Uterus (tissue), 4 donors: ENCODE measurements around the gene TDP1. TPM values are rescaled to one million over a fixed set of nuclear protein-coding genes. Genes with fewer than 3 reads are reported as not detected.

ENCODE experiments used
- DNase-seq, 2 donors: peaks; one replicate each; pipeline ENCODE4 v3.0.0-alpha.2; 2019 to 2020
- H3K27ac ChIP-seq, 2 donors: fragments of 200-600 bp; sonication (generic); 1 replicate in 1 of 2; 2 replicates in 1 of 2; pipeline ENCODE4 v1.5.1; 2016 to 2018
- H3K27me3 ChIP-seq, 2 donors: fragments of 200-600 bp; sonication (generic); one replicate each; pipeline ENCODE4 v1.5.1; 2018 to 2019; ENCODE audit warnings: control low read depth in 1 of 2
- H3K36me3 ChIP-seq, 2 donors: fragments of 200-600 bp; sonication (generic); one replicate each; pipeline ENCODE4 v1.5.1; 2019; ENCODE audit warnings: control low read depth in 1 of 2
- H3K4me1 ChIP-seq, 2 donors: fragments of 200-600 bp; sonication (generic); one replicate each; pipeline ENCODE4 v1.5.1; 2018 to 2019; ENCODE audit warnings: control low read depth in 1 of 2
- H3K4me3 ChIP-seq, 2 donors: fragments of 200-600 bp; sonication (generic); 1 replicate in 1 of 2; 2 replicates in 1 of 2; pipeline ENCODE4 v1.5.1; 2018 to 2019; ENCODE audit warnings: mild to moderate bottlenecking in 1 of 2
- H3K9me3 ChIP-seq, 2 donors: fragments of 200-600 bp; sonication (generic); one replicate each; pipeline ENCODE4 v1.5.1; 2019; ENCODE audit warnings: control low read depth in 1 of 2
- POLR2A ChIP-seq, 2 donors: fragments of 450-650 bp; IDR thresholded peaks; one replicate each; pipeline ENCODE4 v1.6.1; 2016; ENCODE audit warnings: antibody characterized with exemption in 2 of 2, mild to moderate bottlenecking in 1 of 2, moderate library complexity in 1 of 2
- intact Hi-C: fragments of 100-400 bp; cut with DNase I; formaldehyde crosslinking; loops from one replicate; pipeline ENCODE4 v1.15.1; 2023; ENCODE audit warnings: low total_unique reads
- total RNA-seq, 4 donors: library from RNA; depleted of rRNA in 3 of 4; stranded (reverse); fragments of >200 nt in 3 of 4; gene quantifications; one replicate each; pipeline versions ENCODE4 v1.1.0 to v1.2.4, GENCODE V29; 2014 to 2023
- TF ChIP-seq, protein P1 (sequence below), 4 experiments: fragments of 200-600 bp in 2 of 4; fragments of 450-650 bp in 2 of 4; sonication (generic) in 2 of 4; IDR thresholded peaks; one replicate each; pipeline ENCODE4 v1.5.1; 2016 to 2019; ENCODE audit warnings: antibody characterized with exemption in 4 of 4, mild to moderate bottlenecking in 2 of 4, moderate library complexity in 1 of 4
- donor health status: DM: yes; HTN: yes; CAD: no.

The TDP1 gene
- total RNA-seq, 4 donors from 2014 or later: 1.3 to 30.8 (median 9.8) TPM

DNA sequence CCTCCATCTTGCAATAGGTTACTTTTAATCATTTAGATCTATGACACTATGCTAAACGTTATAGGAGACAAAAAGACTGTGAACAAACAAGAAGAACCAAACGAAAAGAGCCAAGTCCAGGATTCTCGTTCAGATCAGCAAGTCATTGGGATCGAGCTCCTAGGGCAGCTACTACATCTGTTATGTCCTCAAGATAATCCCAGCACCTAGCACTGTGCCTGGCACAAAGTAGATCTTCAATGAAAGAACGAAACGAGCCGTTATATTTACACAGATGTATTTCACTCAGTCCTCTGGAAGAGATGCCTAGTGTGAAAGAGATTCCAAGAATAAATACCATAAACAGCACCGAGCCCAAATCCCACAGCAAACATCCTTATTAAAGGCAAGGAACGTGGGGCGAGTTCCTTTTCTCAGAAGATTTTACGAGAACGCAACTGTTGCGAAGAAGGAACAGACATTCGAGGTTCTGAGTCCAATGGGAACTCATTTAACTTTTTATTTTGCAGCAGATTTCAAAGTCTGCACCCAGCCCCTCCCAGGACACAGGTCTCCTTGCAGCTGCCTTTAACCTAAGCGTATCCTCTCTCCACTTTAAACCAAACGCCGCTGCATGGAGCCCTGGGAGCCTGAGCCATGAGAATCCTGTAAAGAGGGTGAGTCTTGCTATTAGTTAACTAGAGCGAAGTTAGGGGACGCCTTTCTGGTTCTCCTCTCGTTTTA, 544 bp upstream of the TDP1 start:
- Histone ChIP-seq H3K36me3 (no peaks in the 10 kb centered on the region), H3K4me3 (peak overlapping the region; percentile 58 to 67), H3K4me1 (peaks cover 0 to 9% of the 10 kb centered on the region in 2 donors), H3K9me3 (no peaks in the 10 kb centered on the region), H3K27me3 (no peaks in the 10 kb centered on the region), H3K27ac (peak overlapping the region; percentile 82 to 90)
- no peak for TF ChIP-seq POLR2A (IDR thresholded peaks at IDR 0.05)
- TF ChIP-seq, protein P1, sequence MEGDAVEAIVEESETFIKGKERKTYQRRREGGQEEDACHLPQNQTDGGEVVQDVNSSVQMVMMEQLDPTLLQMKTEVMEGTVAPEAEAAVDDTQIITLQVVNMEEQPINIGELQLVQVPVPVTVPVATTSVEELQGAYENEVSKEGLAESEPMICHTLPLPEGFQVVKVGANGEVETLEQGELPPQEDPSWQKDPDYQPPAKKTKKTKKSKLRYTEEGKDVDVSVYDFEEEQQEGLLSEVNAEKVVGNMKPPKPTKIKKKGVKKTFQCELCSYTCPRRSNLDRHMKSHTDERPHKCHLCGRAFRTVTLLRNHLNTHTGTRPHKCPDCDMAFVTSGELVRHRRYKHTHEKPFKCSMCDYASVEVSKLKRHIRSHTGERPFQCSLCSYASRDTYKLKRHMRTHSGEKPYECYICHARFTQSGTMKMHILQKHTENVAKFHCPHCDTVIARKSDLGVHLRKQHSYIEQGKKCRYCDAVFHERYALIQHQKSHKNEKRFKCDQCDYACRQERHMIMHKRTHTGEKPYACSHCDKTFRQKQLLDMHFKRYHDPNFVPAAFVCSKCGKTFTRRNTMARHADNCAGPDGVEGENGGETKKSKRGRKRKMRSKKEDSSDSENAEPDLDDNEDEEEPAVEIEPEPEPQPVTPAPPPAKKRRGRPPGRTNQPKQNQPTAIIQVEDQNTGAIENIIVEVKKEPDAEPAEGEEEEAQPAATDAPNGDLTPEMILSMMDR (IDR thresholded peaks at IDR 0.05): no peak
- intact Hi-C loops: no loop called here
- DNase-seq: no peak

DNA sequence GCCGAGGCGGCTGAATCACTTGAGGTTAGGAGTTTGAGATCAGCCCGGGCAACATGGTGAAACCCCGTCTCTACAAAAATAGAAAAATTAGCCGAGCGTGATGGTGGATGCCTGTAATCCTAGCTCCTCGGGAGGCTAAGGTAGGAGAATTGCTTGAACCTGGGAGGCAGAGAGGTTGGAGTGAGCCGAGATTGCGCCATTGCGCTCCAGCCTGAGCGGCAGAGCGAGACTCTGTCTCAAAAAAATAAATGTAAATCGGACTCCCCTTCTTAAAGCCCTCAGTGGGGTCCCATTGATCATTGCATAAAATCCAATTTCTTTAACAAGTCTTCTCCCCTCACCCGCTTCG, 908 bp downstream of the TDP1 start:
- Histone ChIP-seq H3K4me3 (peak overlapping the region; percentile 58 to 67), H3K4me1 (peaks cover 0 to 9% of the 10 kb centered on the region in 2 donors), H3K27me3 (no peaks in the 10 kb centered on the region), H3K36me3 (no peaks in the 10 kb centered on the region), H3K27ac (peak overlapping the region; percentile 75 to 90), H3K9me3 (no peaks in the 10 kb centered on the region)
- no peak for DNase-seq
- TF ChIP-seq POLR2A (IDR thresholded peaks at IDR 0.05): no peak
- TF ChIP-seq, protein P1 (IDR thresholded peaks at IDR 0.05): no peak
- intact Hi-C loops: no loop called here

DNA sequence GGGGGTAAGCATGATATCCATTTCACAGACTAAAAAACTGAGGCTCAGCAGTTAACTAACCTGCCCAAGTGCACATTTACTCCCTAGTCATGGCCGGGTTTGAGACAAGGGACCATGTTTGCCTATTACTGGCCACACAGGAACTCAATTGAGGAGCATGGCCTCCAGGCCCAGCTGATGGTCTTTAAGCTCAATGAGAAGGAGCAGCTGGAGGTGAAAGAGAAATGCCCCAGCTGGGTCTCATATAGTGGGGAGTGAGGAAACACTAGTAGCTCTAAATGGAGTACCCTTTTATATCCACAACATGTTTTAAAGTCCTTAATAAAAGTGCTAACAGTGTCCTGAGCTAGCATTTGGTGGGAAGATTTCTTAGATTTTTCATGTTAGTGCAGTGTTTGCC, 1.6 kb downstream of the TDP1 start:
- Histone ChIP-seq H3K27ac (peak overlapping the region in 1 of 2 donors; percentile 90), H3K36me3 (no peaks in the 10 kb centered on the region), H3K9me3 (no peaks in the 10 kb centered on the region), H3K4me1 (peaks cover 0 to 9% of the 10 kb centered on the region in 2 donors), H3K27me3 (no peaks in the 10 kb centered on the region), H3K4me3 (no peak overlapping the region)
- DNase-seq: no peak
- intact Hi-C loops: no loop called here
- no peak for TF ChIP-seq POLR2A (IDR thresholded peaks at IDR 0.05)

DNA sequence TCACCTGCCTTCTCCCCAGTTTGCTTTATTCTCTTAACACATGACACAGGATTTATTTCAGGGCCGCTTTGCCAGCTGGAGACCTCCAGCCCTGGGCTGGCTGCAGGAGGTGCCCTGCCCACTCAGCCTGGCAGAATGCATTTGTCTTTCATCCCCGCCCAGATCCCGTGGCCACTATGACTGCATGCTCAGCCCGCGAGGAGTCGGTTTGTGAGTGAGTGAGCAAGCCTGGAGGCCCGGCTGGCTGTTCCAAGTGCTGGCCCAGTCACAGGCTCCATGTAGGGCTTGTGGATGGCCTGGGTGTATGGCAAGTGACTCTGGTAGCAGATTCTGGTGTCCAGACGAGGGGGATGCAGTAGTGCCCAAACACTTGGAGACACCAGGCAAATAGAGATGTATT, 2.1 kb downstream of the TDP1 start:
- intact Hi-C loops: no loop called here
- DNase-seq: no peak
- Histone ChIP-seq H3K9me3 (no peaks in the 10 kb centered on the region), H3K27ac (no peak overlapping the region), H3K36me3 (no peaks in the 10 kb centered on the region), H3K27me3 (no peaks in the 10 kb centered on the region), H3K4me3 (no peak overlapping the region), H3K4me1 (peaks cover 0 to 9% of the 10 kb centered on the region in 2 donors)
- TF ChIP-seq, protein P1 (IDR thresholded peaks at IDR 0.05): no peak
- no peak for TF ChIP-seq POLR2A (IDR thresholded peaks at IDR 0.05)

DNA sequence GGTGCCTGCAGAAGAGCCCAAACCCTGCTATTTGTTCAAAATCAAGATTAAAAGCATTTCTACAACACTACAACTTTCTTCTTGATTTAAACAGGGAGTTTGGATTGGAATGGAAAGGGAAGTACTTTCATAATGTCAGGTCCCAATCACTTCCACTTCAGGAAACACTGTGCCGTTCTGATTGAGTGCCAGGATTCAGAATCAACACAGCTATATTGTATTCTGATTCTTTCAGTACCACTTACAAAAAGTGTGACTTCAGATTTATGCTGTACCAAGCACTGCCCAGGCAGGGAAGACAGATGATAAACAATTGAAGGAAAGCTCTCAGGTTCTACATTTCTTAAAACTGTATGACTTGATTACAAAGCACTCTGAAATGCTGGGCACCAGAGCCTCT, 3.2 kb downstream of the TDP1 start:
- DNase-seq: no peak
- intact Hi-C loops: no loop called here
- Histone ChIP-seq H3K4me1 (peaks cover 0 to 9% of the 10 kb centered on the region in 2 donors), H3K27ac (no peak overlapping the region), H3K4me3 (no peak overlapping the region), H3K9me3 (no peaks in the 10 kb centered on the region), H3K36me3 (no peaks in the 10 kb centered on the region), H3K27me3 (no peaks in the 10 kb centered on the region)
- TF ChIP-seq POLR2A (IDR thresholded peaks at IDR 0.05): no peak
- TF ChIP-seq, protein P1 (IDR thresholded peaks at IDR 0.05): no peak
